Measurements from ENCODE around the gene MRPS35.
A peak's percentile ranks its signal among the peaks of the same experiment; 100 is the strongest.

Gene MRPS35

DNA sequence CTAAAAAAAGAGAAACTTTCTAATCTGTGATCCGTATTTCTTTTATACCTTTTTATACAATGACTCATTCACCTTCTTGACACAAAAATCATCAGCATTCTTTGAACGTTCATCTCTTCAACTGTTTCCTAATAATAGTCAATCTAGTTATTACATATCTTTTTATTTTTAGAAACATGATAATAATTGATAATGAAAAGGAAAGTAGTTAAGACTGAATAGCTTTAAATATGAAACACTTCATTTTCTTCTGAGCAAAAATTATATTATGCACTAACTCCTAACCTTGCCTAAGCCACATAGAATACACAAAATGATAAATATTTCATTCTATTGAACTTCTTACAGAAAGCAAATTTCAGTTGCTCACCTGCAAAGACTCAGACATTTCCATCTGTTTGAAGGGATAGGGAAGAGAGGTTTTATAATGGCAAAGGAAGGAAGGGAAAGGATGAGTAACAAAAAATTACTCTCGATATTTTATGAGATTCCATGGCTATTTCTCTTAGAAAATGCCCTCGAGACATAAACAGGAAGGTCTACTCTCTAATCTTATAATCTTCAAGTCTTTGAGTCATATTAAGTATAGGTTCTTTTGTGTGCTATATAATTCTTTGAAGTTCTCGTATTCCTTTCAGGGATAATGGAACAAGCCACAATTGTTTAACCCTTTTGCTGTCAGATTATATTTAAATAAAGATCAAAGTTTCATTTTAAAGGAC lies 61.9 kb downstream of the MRPS35 start:
- TF ChIP-seq EP300 (IDR thresholded peaks at IDR 0.05; ENCODE audit: borderline replicate concordance) (no peak), CREB1 (IDR thresholded peaks at IDR 0.05; ENCODE audit: low read depth) (no peak), FOXM1 (IDR thresholded peaks at IDR 0.05; ENCODE audit: borderline replicate concordance, low read depth) (no peak), RAD21 (IDR thresholded peaks at IDR 0.05; ENCODE audit: low read depth) (no peak), NFIC (IDR thresholded peaks at IDR 0.05) (no peak), EGR1 (IDR thresholded peaks at IDR 0.05) (no peak), TAF1 (IDR thresholded peaks at IDR 0.05; ENCODE audit: low read depth) (no peak), TEAD4 (IDR thresholded peaks at IDR 0.05) (no peak), TCF12 (IDR thresholded peaks at IDR 0.05; ENCODE audit: low read depth) (no peak), YY1 (IDR thresholded peaks at IDR 0.05; ENCODE audit: low read depth) (no peak), CEBPB (IDR thresholded peaks at IDR 0.05) (no peak), ZBTB7A (IDR thresholded peaks at IDR 0.05; ENCODE audit: low read depth) (no peak)
- TF ChIP-seq, protein P1, sequence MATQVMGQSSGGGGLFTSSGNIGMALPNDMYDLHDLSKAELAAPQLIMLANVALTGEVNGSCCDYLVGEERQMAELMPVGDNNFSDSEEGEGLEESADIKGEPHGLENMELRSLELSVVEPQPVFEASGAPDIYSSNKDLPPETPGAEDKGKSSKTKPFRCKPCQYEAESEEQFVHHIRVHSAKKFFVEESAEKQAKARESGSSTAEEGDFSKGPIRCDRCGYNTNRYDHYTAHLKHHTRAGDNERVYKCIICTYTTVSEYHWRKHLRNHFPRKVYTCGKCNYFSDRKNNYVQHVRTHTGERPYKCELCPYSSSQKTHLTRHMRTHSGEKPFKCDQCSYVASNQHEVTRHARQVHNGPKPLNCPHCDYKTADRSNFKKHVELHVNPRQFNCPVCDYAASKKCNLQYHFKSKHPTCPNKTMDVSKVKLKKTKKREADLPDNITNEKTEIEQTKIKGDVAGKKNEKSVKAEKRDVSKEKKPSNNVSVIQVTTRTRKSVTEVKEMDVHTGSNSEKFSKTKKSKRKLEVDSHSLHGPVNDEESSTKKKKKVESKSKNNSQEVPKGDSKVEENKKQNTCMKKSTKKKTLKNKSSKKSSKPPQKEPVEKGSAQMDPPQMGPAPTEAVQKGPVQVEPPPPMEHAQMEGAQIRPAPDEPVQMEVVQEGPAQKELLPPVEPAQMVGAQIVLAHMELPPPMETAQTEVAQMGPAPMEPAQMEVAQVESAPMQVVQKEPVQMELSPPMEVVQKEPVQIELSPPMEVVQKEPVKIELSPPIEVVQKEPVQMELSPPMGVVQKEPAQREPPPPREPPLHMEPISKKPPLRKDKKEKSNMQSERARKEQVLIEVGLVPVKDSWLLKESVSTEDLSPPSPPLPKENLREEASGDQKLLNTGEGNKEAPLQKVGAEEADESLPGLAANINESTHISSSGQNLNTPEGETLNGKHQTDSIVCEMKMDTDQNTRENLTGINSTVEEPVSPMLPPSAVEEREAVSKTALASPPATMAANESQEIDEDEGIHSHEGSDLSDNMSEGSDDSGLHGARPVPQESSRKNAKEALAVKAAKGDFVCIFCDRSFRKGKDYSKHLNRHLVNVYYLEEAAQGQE (IDR thresholded peaks at IDR 0.05; ENCODE audit: low read depth): no peak
- TF ChIP-seq, protein P2, sequence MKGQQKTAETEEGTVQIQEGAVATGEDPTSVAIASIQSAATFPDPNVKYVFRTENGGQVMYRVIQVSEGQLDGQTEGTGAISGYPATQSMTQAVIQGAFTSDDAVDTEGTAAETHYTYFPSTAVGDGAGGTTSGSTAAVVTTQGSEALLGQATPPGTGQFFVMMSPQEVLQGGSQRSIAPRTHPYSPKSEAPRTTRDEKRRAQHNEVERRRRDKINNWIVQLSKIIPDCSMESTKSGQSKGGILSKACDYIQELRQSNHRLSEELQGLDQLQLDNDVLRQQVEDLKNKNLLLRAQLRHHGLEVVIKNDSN (IDR thresholded peaks at IDR 0.05): no peak
- TF ChIP-seq, protein P3, sequence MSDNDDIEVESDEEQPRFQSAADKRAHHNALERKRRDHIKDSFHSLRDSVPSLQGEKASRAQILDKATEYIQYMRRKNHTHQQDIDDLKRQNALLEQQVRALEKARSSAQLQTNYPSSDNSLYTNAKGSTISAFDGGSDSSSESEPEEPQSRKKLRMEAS (IDR thresholded peaks at IDR 0.05): no peak

DNA sequence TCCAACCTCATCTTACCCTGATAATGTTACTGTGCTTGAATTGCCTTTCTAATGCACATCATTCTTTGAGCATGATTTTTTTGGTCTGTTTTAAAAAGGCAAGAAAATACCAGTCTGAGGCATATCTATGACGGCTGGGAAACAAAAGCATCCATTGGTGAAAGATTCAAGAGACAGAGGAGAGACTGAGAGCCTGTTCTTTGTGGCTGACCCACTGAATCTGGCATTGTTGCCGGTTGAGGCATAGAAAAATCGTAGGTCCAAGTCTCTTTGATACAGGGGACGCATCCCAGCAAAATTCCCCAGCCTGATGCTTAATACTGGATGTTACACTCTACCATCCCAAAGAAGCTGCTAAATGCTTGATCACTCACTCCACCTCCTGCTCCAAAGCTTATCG lies 66.5 kb downstream of the MRPS35 start:
- TF ChIP-seq FOXM1 (IDR thresholded peaks at IDR 0.05; ENCODE audit: borderline replicate concordance, low read depth) (no peak), CREB1 (IDR thresholded peaks at IDR 0.05; ENCODE audit: low read depth) (no peak), EGR1 (IDR thresholded peaks at IDR 0.05) (no peak)
- TF ChIP-seq, protein P2 (IDR thresholded peaks at IDR 0.05): no peak

DNA sequence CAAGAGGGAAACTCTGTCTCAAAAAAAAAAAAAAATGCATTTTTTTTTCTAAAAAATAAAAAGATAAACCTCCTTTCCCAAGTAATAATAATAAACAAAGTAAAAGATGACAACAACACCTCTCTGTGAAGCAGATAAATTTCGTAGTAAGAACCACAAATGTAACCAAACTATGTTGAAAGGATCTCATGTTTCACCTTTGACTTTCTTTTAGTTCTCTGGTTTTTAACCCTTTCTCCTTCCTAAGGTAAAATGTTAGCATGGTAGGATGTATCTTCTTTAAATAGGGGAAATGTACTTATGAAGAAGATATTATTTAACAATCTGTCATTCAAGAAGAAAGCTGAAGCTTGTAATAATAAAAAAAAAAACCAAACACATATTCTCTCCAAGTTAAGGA lies 67.6 kb downstream of the MRPS35 start:
- no peak for TF ChIP-seq NFIC (IDR thresholded peaks at IDR 0.05)
- no peak for TF ChIP-seq RAD21 (IDR thresholded peaks at IDR 0.05; ENCODE audit: low read depth)
- no peak for TF ChIP-seq TEAD4 (IDR thresholded peaks at IDR 0.05)
- TF ChIP-seq EGR1 (IDR thresholded peaks at IDR 0.05): no peak
- no peak for TF ChIP-seq EP300 (IDR thresholded peaks at IDR 0.05; ENCODE audit: borderline replicate concordance)
- no peak for TF ChIP-seq FOXM1 (IDR thresholded peaks at IDR 0.05; ENCODE audit: borderline replicate concordance, low read depth)
- TF ChIP-seq, protein P2 (IDR thresholded peaks at IDR 0.05): no peak
- no peak for TF ChIP-seq CEBPB (IDR thresholded peaks at IDR 0.05)
- no peak for TF ChIP-seq TAF1 (IDR thresholded peaks at IDR 0.05; ENCODE audit: low read depth)
- no peak for TF ChIP-seq TCF12 (IDR thresholded peaks at IDR 0.05; ENCODE audit: low read depth)
- no peak for TF ChIP-seq ZBTB7A (IDR thresholded peaks at IDR 0.05; ENCODE audit: low read depth)
- no peak for TF ChIP-seq YY1 (IDR thresholded peaks at IDR 0.05; ENCODE audit: low read depth)
- TF ChIP-seq, protein P1 (IDR thresholded peaks at IDR 0.05; ENCODE audit: low read depth): no peak
- TF ChIP-seq, protein P3 (IDR thresholded peaks at IDR 0.05): no peak
- TF ChIP-seq CREB1 (IDR thresholded peaks at IDR 0.05; ENCODE audit: low read depth): no peak

DNA sequence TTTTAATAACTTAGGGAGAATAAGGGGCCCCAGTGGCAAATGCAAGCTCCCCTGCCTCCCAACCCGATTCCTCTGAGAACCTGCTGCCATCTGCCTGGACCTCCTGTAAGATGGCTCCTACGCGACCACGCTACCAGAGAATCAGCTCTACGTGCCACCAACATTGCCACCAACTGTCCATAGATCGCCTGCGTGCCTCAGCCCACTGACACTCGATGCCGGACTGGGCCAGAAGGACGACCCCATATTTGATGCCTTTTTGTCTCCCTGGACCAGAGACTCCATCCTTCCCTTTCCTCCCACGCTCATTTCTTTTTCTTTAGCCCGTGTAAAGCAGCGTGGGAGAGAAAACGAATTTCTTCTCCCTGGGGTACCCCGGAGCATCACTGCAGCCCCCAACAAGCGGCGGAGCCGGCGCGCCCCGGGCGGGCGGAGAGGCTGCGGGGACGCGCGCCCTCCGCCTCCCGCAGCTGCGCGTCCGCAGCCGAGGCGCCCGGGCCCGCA lies 68.8 kb downstream of the MRPS35 start:
- TF ChIP-seq CREB1 (IDR thresholded peaks at IDR 0.05; ENCODE audit: low read depth): no peak
- TF ChIP-seq TCF12 (IDR thresholded peaks at IDR 0.05; ENCODE audit: low read depth): no peak
- TF ChIP-seq YY1 (IDR thresholded peaks at IDR 0.05; ENCODE audit: low read depth): peak; percentile 49

DNA sequence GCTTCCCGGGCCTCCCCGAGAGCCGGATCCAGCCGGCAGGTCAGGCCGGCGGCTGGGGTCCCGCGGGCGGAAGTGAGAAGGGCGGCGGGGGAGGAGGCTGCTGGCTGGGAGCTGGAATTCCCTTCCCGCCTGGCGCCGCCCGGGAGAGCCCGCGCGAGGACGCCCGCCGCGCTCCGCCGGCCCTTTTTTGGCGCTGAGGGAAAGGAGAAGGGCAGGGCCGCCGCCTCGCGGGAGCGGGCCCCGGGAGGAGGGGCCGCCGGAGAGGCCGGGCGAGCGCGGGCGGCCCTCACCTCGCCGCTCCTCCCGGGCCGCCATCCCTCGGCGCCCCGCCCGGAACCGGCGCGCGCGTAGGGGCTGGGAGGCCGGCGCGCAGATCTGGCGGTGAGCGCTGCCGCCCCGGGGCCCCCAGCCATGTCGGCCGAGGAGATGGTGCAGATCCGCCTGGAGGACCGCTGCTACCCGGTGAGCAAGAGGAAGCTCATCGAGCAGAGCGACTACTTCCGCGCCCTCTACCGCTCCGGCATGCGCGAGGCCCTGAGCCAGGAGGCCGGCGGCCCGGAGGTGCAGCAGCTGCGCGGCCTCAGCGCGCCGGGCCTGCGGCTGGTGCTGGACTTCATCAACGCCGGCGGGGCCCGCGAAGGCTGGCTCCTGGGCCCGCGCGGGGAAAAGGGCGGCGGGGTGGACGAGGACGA lies 69.4 kb downstream of the MRPS35 start, which contains the start of the genes KLHL42 and MANSC4:
Gene KLHL42 (plus strand): TSS at position 314 of the 692 bp plus-strand sequence. CDS start 98 bp downstream, at position 412.
Gene MANSC4 (minus strand): TSS at position 317 of the 692 bp plus-strand sequence. CDS start 8,960 bp downstream, outside the sequence.
- no peak for TF ChIP-seq EP300 (IDR thresholded peaks at IDR 0.05; ENCODE audit: borderline replicate concordance)
- TF ChIP-seq, protein P2 (IDR thresholded peaks at IDR 0.05): no peak; the same call in 1 of the 2 replicates
- no peak for TF ChIP-seq FOXM1 (IDR thresholded peaks at IDR 0.05; ENCODE audit: borderline replicate concordance, low read depth)
- peak; percentile 93 for TF ChIP-seq ZBTB7A (IDR thresholded peaks at IDR 0.05; ENCODE audit: low read depth)
- no peak for TF ChIP-seq RAD21 (IDR thresholded peaks at IDR 0.05; ENCODE audit: low read depth)
- TF ChIP-seq EGR1 (IDR thresholded peaks at IDR 0.05): peak; percentile 52
- TF ChIP-seq TEAD4 (IDR thresholded peaks at IDR 0.05): peak; percentile 62
- TF ChIP-seq, protein P1 (IDR thresholded peaks at IDR 0.05; ENCODE audit: low read depth): 0 out of 2 replicates have a peak, but pooled peaks have one; percentile 16
- no peak for TF ChIP-seq TCF12 (IDR thresholded peaks at IDR 0.05; ENCODE audit: low read depth)
- TF ChIP-seq, protein P3 (IDR thresholded peaks at IDR 0.05): peak; percentile 58; the same call in 1 of the 2 replicates
- TF ChIP-seq CREB1 (IDR thresholded peaks at IDR 0.05; ENCODE audit: low read depth): no peak
- TF ChIP-seq NFIC (IDR thresholded peaks at IDR 0.05): peak; percentile 38; the same call in 1 of the 2 replicates
- no peak for TF ChIP-seq CEBPB (IDR thresholded peaks at IDR 0.05)
- TF ChIP-seq YY1 (IDR thresholded peaks at IDR 0.05; ENCODE audit: low read depth): peak; percentile 69
- peak; percentile 64 for TF ChIP-seq TAF1 (IDR thresholded peaks at IDR 0.05; ENCODE audit: low read depth)
